GM13976 (cell line): ENCODE results near the gene ZNF570.

Source experiments
- DNase-seq: peaks from one replicate; pipeline ENCODE4 v3.0.0; 2012; ENCODE audit warnings: low spot score
- CTCF ChIP-seq: IDR thresholded peaks from 2 replicates; pipeline ENCODE4 v1.5.1; 2012; ENCODE audit warnings: borderline replicate concordance, mild to moderate bottlenecking; ENCODE audit not compliant: insufficient read depth; ENCODE audit errors: extremely low read depth, missing control alignments, control extremely low read depth
- in situ Hi-C: fragments of 300-500 bp; cut with MboI; formaldehyde crosslinking; loops from one replicate; pipeline ENCODE4 v1.12.0; 2022; ENCODE audit warnings: low sequenced_read_pairs, mixed read lengths, inconsistent platforms; ENCODE audit not compliant: unreplicated experiment

Gene ZNF570

GRCh38 chr19:37511186-37511585 lies 42.0 kb downstream of the ZNF570 start:
- in situ Hi-C loops = no loop called here
- no peak for DNase-seq
- no peak for TF ChIP-seq CTCF

GRCh38 chr19:37511821-37512220 lies 42.7 kb downstream of the ZNF570 start:
- no peak for TF ChIP-seq CTCF
- DNase-seq = no peak
- in situ Hi-C loops = no loop called here

DNA sequence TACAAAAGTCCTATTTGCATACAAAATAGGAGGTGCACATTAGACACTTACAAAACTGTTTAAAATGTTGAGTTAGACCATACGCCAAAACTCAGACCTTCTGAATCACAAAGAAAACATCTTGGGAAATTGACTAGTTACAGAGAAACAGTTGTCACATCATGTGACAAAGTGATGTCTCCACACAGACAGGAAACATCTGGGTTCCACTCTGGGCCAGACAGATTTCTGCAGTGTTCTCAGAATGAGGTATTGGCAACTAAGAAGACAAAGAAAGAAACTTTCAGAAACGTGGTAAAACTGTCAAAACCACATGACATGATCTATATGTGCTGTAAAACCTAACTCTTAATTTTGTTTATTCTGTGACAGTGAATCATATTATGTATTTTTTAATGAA lies 44.2 kb downstream of the ZNF570 start:
- no peak for TF ChIP-seq CTCF
- no peak for DNase-seq
- in situ Hi-C loops = no loop called here

DNA sequence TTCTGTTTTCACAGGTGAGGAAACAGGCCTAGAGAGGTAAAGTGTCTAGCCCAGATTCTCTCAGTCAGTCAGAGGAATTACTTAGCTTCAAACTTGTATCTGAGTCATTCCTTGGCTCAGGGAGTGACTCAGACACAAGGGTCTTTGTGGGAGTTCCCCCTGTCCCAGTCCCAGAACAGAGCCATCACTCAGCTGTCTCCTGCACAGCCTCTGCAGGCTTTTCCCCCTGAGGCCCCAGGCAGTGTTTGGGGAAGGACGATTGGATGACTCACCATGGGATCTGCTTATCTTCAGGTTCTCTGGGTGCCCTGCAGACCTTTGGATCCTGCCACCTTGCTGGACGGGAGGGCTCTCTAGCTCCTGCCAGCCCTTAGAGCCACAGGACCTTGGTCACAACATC lies 50.7 kb downstream of the ZNF570 start:
- in situ Hi-C loops = no loop called here
- TF ChIP-seq CTCF = no peak
- DNase-seq = no peak

DNA sequence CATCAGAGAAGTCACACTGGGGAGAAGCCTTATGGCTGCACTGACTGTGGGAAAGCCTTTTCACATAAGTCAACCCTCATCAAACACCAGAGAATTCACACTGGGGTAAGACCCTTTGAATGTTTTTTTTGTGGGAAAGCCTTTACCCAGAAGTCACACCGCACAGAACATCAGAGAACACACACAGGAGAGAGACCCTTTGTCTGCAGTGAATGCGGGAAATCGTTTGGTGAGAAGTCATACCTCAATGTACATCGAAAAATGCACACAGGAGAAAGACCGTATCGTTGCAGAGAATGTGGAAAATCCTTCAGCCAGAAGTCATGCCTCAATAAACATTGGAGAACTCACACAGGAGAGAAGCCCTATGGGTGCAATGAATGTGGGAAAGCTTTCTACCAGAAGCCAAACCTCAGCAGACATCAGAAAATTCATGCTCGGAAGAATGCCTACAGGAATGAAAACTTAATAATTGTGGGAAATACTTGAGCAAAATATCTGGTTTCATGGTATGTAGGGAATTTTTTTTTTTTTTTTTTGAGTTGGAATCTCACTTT lies 68.3 kb downstream of the ZNF570 start:
- in situ Hi-C loops = no loop called here
- no peak for TF ChIP-seq CTCF
- DNase-seq = no peak
